Astrocyte of the cerebellum (primary cell): Measurements from ENCODE around the gene TAF1.
"Not testable (repeated sequence)": the region's sequence is repeated elsewhere in the genome, so short reads cannot be mapped to it uniquely, and the experiment has no call there.

ENCODE experiments used
- DNase-seq: peaks from one replicate; pipeline ENCODE4 v3.0.0-alpha.2; 2011; ENCODE audit warnings: low read depth
- H3K4me3 ChIP-seq: 2 replicates; pipeline ENCODE4 v1.5.1; 2011; ENCODE audit warnings: mild to moderate bottlenecking, low read depth, low read length, moderate library complexity
- in situ Hi-C: cut with HindIII; loops from 2 replicates; pipeline ENCODE4 v1.10.0; 2017; ENCODE audit warnings: low sequenced_read_pairs
- TF ChIP-seq, protein P1 (sequence below): IDR thresholded peaks from 2 replicates; pipeline ENCODE4 v1.5.1; 2012; ENCODE audit warnings: low read length, low read depth, moderate library complexity, mild to moderate bottlenecking; ENCODE audit errors: missing control alignments

TAF1 gene

DNA sequence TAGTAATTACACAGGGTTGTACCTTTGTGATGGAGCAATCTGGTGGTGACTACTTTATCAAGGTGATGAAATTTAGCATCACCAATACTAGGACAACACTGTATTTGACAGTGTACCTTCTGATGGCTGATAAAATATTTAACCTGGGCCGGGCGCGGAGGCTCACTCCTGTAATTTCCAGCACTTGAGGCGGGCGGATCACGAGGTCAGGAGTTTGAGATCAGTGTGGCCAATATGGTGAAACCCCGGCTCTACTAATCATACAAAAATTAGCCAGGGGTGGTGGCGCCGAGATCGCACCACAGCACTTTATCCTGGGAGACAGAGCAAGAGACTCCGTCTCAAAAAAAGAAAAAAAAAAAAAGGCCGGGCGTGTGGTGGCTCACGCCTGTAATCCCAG lies 1.9 kb upstream of the TAF1 start:
- no peak for DNase-seq
- TF ChIP-seq, protein P1, sequence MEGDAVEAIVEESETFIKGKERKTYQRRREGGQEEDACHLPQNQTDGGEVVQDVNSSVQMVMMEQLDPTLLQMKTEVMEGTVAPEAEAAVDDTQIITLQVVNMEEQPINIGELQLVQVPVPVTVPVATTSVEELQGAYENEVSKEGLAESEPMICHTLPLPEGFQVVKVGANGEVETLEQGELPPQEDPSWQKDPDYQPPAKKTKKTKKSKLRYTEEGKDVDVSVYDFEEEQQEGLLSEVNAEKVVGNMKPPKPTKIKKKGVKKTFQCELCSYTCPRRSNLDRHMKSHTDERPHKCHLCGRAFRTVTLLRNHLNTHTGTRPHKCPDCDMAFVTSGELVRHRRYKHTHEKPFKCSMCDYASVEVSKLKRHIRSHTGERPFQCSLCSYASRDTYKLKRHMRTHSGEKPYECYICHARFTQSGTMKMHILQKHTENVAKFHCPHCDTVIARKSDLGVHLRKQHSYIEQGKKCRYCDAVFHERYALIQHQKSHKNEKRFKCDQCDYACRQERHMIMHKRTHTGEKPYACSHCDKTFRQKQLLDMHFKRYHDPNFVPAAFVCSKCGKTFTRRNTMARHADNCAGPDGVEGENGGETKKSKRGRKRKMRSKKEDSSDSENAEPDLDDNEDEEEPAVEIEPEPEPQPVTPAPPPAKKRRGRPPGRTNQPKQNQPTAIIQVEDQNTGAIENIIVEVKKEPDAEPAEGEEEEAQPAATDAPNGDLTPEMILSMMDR: no peak
- in situ Hi-C loops: no loop called here
- H3K4me3 ChIP-seq: no peak overlapping the region

DNA sequence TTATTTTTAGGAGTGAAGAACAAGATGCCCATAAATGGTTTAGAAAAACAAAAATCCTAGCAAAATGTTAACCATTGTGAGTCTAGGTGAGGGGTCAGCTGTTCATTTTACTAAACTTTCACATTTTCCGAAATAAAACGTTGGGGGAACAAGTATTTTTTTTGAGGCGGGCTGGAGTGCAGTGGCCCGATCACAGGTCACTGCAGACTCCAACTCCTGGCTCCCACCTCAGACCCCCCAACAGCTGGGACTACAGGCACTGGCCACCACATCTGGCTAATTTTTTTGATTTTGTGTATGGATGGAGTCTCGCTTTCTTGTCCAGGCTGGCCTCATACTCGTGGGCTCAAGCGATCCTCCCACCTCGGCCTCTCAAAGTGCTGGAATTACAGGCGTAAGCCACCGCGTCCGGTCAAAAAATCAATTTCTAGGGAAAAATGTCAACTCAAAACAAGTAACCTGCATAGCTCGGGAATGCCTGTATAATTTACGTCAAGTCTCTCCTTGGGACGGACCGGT lies 742 bp upstream of the TAF1 start:
- TF ChIP-seq, protein P1: no peak

GRCh38 chrX:71366674-71367256 lies 608 bp downstream of the TAF1 start:
- no peak for DNase-seq
- TF ChIP-seq, protein P1: no peak
- peak overlapping the region; percentile 60 for H3K4me3 ChIP-seq
- in situ Hi-C loops: no loop called here

More for the DNA sequence above, 742 bp upstream of the TAF1 start:
- peak overlapping the region; percentile 60 for H3K4me3 ChIP-seq
- no peak for DNase-seq
- in situ Hi-C loops: no loop called here

- peak overlapping the region; percentile 60 for H3K4me3 ChIP-seq
- TF ChIP-seq, protein P1: no peak
- no peak for DNase-seq
- in situ Hi-C loops: no loop called here
Observed at GRCh38 chrX:71367396-71367795, 1.2 kb downstream of the TAF1 start.

GRCh38 chrX:71372388-71372787 lies 6.2 kb downstream of the TAF1 start:
- in situ Hi-C loops: no loop called here
- no peak overlapping the region for H3K4me3 ChIP-seq
- DNase-seq: no peak
- TF ChIP-seq, protein P1: no peak

GRCh38 chrX:71378732-71379131 lies 12.6 kb downstream of the TAF1 start:
- no peak overlapping the region for H3K4me3 ChIP-seq
- TF ChIP-seq, protein P1: no peak
- DNase-seq: no peak
- in situ Hi-C loops: no loop called here

DNA sequence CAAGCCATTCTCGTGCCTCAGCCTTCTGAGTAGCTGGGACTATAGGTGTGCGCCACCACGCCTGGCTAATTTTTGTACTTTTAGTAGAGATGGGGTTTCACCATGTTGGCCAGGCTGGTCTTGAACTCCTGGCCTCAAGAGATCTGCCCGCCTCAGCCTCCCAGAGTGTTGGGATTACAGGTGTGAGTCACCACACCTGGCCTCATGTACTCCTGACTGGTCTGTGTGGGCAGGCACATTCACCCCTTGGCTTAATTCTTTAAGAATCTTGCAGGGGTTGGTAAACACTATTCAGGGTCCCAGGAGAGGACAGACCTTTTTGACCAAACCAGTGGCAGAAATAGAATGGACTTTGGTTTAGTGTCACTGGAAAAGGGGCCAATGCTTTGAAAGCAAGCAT lies 25.6 kb downstream of the TAF1 start:
- H3K4me3 ChIP-seq, DNase-seq: not testable (repeated sequence)
- in situ Hi-C loops: loop anchor here (10.0 kb wide), 1 partner anchor 153 kb away; no protein-coding TSS in a partner anchor
